CD4-positive, alpha-beta memory T cell (primary cell): ENCODE data around the gene SEPTIN7. TPM values are rescaled to one million over a fixed set of nuclear protein-coding genes. Genes with fewer than 3 reads are reported as not detected.

ENCODE experiments used
- CTCF ChIA-PET: fragments of 350-600 bp; sonication (Branson Sonifier 250); formaldehyde crosslinking; loops from one replicate; lab custom pipeline; 2021; ENCODE audit warnings: inconsistent platforms; ENCODE audit not compliant: partially characterized antibody; lab: Charles Lee
- POLR2A ChIA-PET: fragments of 350-600 bp; sonication (Branson Sonifier 250); formaldehyde crosslinking; loops from one replicate; lab custom pipeline; 2021; ENCODE audit not compliant: partially characterized antibody; lab: Charles Lee
- DNase-seq, 5 donors: peaks; one replicate each; pipeline versions ENCODE4 v3.0.0 to v3.0.0-alpha.2; 2020 to 2022; ENCODE audit warnings: mixed read lengths in 1 of 5
- H3K27ac ChIP-seq: one replicate; pipeline ENCODE4 v1.7.0; 2013; ENCODE audit warnings: low read depth, low read length
- H3K27me3 ChIP-seq: 2 replicates; pipeline ENCODE4 v1.7.0; 2013; ENCODE audit warnings: mild to moderate bottlenecking, low read length, moderate library complexity; ENCODE audit not compliant: insufficient read depth
- H3K36me3 ChIP-seq: 2 replicates; pipeline ENCODE4 v1.7.0; 2013; ENCODE audit warnings: mild to moderate bottlenecking, low read length, moderate library complexity; ENCODE audit not compliant: insufficient read depth
- H3K4me1 ChIP-seq: 2 replicates; pipeline ENCODE4 v1.7.0; 2013; ENCODE audit warnings: mild to moderate bottlenecking, low read length, moderate library complexity; ENCODE audit not compliant: insufficient read depth
- H3K4me3 ChIP-seq, 2 donors: one replicate each; pipeline ENCODE4 v1.7.0; 2013; ENCODE audit warnings: low read length in 2 of 2, mild to moderate bottlenecking in 1 of 2
- H3K9me3 ChIP-seq, 2 donors: one replicate each; pipeline ENCODE4 v1.7.0; 2013; ENCODE audit warnings: low read length in 2 of 2, control low read depth in 1 of 2; ENCODE audit not compliant: control insufficient read depth in 1 of 2
- H3K27ac Mint-ChIP-seq, 7 donors: one replicate each; pipeline ENCODE4 v1.8.0; 2020 to 2021; ENCODE audit warnings: mixed read lengths in 7 of 7, mild to moderate bottlenecking in 6 of 7, inconsistent platforms in 3 of 7, moderate library complexity in 3 of 7
- H3K27me3 Mint-ChIP-seq, 2 donors: one replicate each; pipeline ENCODE4 v1.8.0; 2020 to 2021; ENCODE audit warnings: mixed read lengths in 2 of 2
- H3K36me3 Mint-ChIP-seq, 2 donors: one replicate each; pipeline ENCODE4 v1.8.0; 2020 to 2021; ENCODE audit warnings: mixed read lengths in 2 of 2, inconsistent platforms in 1 of 2, mild to moderate bottlenecking in 1 of 2
- H3K4me1 Mint-ChIP-seq, 4 donors: one replicate each; pipeline ENCODE4 v1.8.0; 2020 to 2021; ENCODE audit warnings: mixed read lengths in 4 of 4, mild to moderate bottlenecking in 1 of 4
- H3K4me3 Mint-ChIP-seq, 8 donors: one replicate each; pipeline ENCODE4 v1.8.0; 2020 to 2021; ENCODE audit warnings: mixed read lengths in 8 of 8, mild to moderate bottlenecking in 7 of 8, moderate library complexity in 6 of 8, inconsistent platforms in 3 of 8
- H3K9me3 Mint-ChIP-seq, 8 donors: one replicate each; pipeline ENCODE4 v1.8.0; 2020 to 2021; ENCODE audit warnings: mixed read lengths in 8 of 8, mild to moderate bottlenecking in 5 of 8, inconsistent platforms in 3 of 8, moderate library complexity in 1 of 8
- intact Hi-C: fragments of 100-400 bp; cut with micrococcal nuclease; formaldehyde crosslinking; loops from one replicate; pipeline ENCODE4 v1.15.1; 2023
- polyA plus RNA-seq, 2 donors: library from polyadenylated mRNA; unstranded; fragments of 300-500 nt; fragmentation: Illumina TruSeq; gene quantifications; one replicate each; pipeline ENCODE4 v1.2.3, GENCODE V29; 2021
- total RNA-seq, 2 experiments: library from RNA; stranded (reverse); gene quantifications; one replicate each; pipeline ENCODE4 v1.2.3, GENCODE V29; 2021

The SEPTIN7 gene
- total and polyA plus RNA-seq, 4 experiments from 2014 or later, result 197 to 662 (median 390) TPM

DNA sequence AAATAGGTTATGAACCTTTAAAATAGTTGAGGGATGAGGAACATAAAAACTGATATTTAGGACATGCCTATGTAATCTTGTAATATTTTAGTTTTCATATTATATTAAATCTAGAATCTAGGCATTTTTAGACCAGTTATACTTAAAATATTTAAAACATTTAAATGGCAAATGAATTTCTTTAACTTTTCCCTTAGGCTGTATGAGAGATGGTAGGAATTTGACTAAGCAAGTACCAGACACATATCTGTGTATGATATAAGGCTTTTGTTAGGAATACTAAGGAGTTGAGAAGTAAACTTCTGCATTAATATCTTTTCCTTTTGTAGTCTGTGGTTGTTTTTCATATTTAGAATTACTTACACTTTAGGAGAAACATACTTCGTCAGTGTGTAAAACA, 25.1 kb downstream of the SEPTIN7 start:
- POLR2A ChIA-PET, result interaction anchor here (2.6 kb wide), 1 partner anchor 25 kb away, joined by 19 read pairs; the partner anchor contains the start of gene SEPTIN7
- H3K4me1 Mint-ChIP-seq, result peaks cover 28 to 38% (median 37%) of the 10 kb centered on the region in 4 donors
- no peak overlapping the region for H3K4me3 Mint-ChIP-seq
- H3K9me3 Mint-ChIP-seq, result peaks cover 0 to 8% (median 2%) of the 10 kb centered on the region in 8 donors
- H3K36me3 ChIP-seq, result no peaks in the 10 kb centered on the region
- H3K27me3 Mint-ChIP-seq, result no peaks in the 10 kb centered on the region
- DNase-seq, result no peak
- intact Hi-C loops, result no loop called here
- CTCF ChIA-PET, result no interaction called here
- peak overlapping the region in 1 of 7 donors; percentile 9 for H3K27ac Mint-ChIP-seq
- H3K36me3 Mint-ChIP-seq, result peaks cover 11 to 21% of the 10 kb centered on the region in 2 donors
- H3K27me3 ChIP-seq, result no peaks in the 10 kb centered on the region
- H3K4me3 ChIP-seq, result no peak overlapping the region
- H3K4me1 ChIP-seq, result peaks cover 70% of the 10 kb centered on the region
- H3K27ac ChIP-seq, result no peak overlapping the region
- no peaks in the 10 kb centered on the region for H3K9me3 ChIP-seq

- DNase-seq, result no peak
- Mint-ChIP-seq H3K36me3 (peaks cover 9 to 20% of the 10 kb centered on the region in 2 donors), H3K4me3 (peak overlapping the region in 1 of 8 donors; percentile 3), H3K4me1 (peaks cover 30 to 40% (median 38%) of the 10 kb centered on the region in 4 donors), H3K27me3 (no peaks in the 10 kb centered on the region), H3K27ac (no peak overlapping the region), H3K9me3 (peaks cover 0 to 4% (median 0%) of the 10 kb centered on the region in 8 donors)
- Histone ChIP-seq H3K4me3 (no peak overlapping the region), H3K9me3 (no peaks in the 10 kb centered on the region), H3K36me3 (no peaks in the 10 kb centered on the region), H3K4me1 (peaks cover 72% of the 10 kb centered on the region), H3K27me3 (no peaks in the 10 kb centered on the region), H3K27ac (no peak overlapping the region)
- POLR2A ChIA-PET, result no interaction called here
- CTCF ChIA-PET, result no interaction called here
- intact Hi-C loops, result no loop called here
Observed at GRCh38 chr7:35826751-35827150, 25.9 kb downstream of the SEPTIN7 start.

DNA sequence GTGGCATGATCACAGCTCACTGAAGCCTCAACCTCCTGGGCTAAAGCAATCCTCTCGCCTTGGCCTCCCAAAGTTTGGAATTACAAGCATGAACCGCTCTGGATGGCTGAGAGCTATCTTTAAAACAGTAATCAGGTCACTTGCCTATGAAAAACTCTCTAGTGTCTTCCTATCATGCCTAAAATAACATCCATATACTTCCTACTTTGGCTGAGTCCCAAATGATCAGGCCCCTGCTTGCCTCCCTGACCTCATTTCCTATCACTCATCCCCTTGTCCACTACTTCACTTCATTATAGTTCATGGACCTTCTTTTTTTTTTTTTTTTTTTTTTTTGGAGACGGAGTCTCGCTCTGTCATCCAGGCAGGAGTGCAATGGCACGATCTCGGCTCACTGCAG, 28.0 kb downstream of the SEPTIN7 start:
- Histone ChIP-seq H3K9me3 (no peaks in the 10 kb centered on the region), H3K27ac (no peak overlapping the region), H3K4me1 (peaks cover 60% of the 10 kb centered on the region), H3K4me3 (no peak overlapping the region), H3K27me3 (no peaks in the 10 kb centered on the region), H3K36me3 (peaks cover 11% of the 10 kb centered on the region)
- ChIA-PET POLR2A (interaction anchor here (1.1 kb wide), 1 partner anchor 28 kb away, joined by 3 read pairs; the partner anchor contains the start of gene SEPTIN7), CTCF (interaction anchor here (1.0 to 1.1 kb wide), 2 partner anchors 88 to 119 kb away, joined by 3 read pairs; no protein-coding TSS in a partner anchor)
- peaks cover 21 to 32% of the 10 kb centered on the region in 2 donors for H3K36me3 Mint-ChIP-seq
- no peaks in the 10 kb centered on the region for H3K9me3 Mint-ChIP-seq
- no peaks in the 10 kb centered on the region for H3K27me3 Mint-ChIP-seq
- no peak for DNase-seq
- intact Hi-C loops, result no loop called here
- H3K27ac Mint-ChIP-seq, result no peak overlapping the region
- peak overlapping the region in 2 of 8 donors; percentile 23 to 55 for H3K4me3 Mint-ChIP-seq
- H3K4me1 Mint-ChIP-seq, result peaks cover 32 to 59% (median 49%) of the 10 kb centered on the region in 4 donors

- POLR2A ChIA-PET, result no interaction called here
- no peaks in the 10 kb centered on the region for H3K9me3 ChIP-seq
- Mint-ChIP-seq H3K27me3 (no peaks in the 10 kb centered on the region), H3K9me3 (no peaks in the 10 kb centered on the region), H3K27ac (peak overlapping the region in 4 of 7 donors; percentile 3 to 49 (median 36)), H3K4me1 (peaks cover 44 to 79% (median 59%) of the 10 kb centered on the region in 4 donors), H3K36me3 (peaks cover 31 to 52% of the 10 kb centered on the region in 2 donors), H3K4me3 (peak overlapping the region in 2 of 8 donors; percentile 1 to 23)
- no peaks in the 10 kb centered on the region for H3K27me3 ChIP-seq
- peaks cover 54% of the 10 kb centered on the region for H3K4me1 ChIP-seq
- intact Hi-C loops, result no loop called here
- H3K36me3 ChIP-seq, result peaks cover 12% of the 10 kb centered on the region
- CTCF ChIA-PET, result interaction anchor here (1.0 to 1.1 kb wide), 2 partner anchors 29 to 76 kb away, joined by 3 to 4 read pairs; no protein-coding TSS in a partner anchor
- DNase-seq, result no peak
- no peak overlapping the region for H3K4me3 ChIP-seq
- no peak overlapping the region for H3K27ac ChIP-seq
Observed at GRCh38 chr7:35831208-35831607, 30.4 kb downstream of the SEPTIN7 start.

GRCh38 chr7:35839860-35840854, 39.3 kb downstream of the SEPTIN7 start:
- H3K9me3 Mint-ChIP-seq, result no peaks in the 10 kb centered on the region
- POLR2A ChIA-PET, result interaction anchor here (1.3 kb wide), 1 partner anchor 39 kb away, joined by 6 read pairs; the partner anchor contains the start of gene SEPTIN7
- no peak overlapping the region for H3K4me3 Mint-ChIP-seq
- no peak overlapping the region for H3K4me3 ChIP-seq
- H3K36me3 ChIP-seq, result no peaks in the 10 kb centered on the region
- H3K4me1 ChIP-seq, result peaks cover 27% of the 10 kb centered on the region
- CTCF ChIA-PET, result interaction anchor here (1.3 kb wide), 1 partner anchor 19 kb away, joined by 4 read pairs; no protein-coding TSS in a partner anchor
- no peaks in the 10 kb centered on the region for H3K27me3 ChIP-seq
- DNase-seq, result no peak
- H3K27ac ChIP-seq, result no peak overlapping the region
- H3K4me1 Mint-ChIP-seq, result peaks cover 17 to 49% (median 35%) of the 10 kb centered on the region in 4 donors
- no peaks in the 10 kb centered on the region for H3K9me3 ChIP-seq
- peaks cover 30 to 43% of the 10 kb centered on the region in 2 donors for H3K36me3 Mint-ChIP-seq
- intact Hi-C loops, result loop anchor here (5.0 kb wide), 1 partner anchor 38 kb away; the partner anchor contains the start of gene SEPTIN7
- no peaks in the 10 kb centered on the region for H3K27me3 Mint-ChIP-seq
- H3K27ac Mint-ChIP-seq, result no peak overlapping the region

- Mint-ChIP-seq H3K4me1 (peaks cover 35 to 64% (median 52%) of the 10 kb centered on the region in 4 donors), H3K27me3 (no peaks in the 10 kb centered on the region), H3K9me3 (no peaks in the 10 kb centered on the region), H3K36me3 (peaks cover 23 to 48% of the 10 kb centered on the region in 2 donors), H3K4me3 (no peak overlapping the region), H3K27ac (no peak overlapping the region)
- Histone ChIP-seq H3K4me3 (no peak overlapping the region), H3K9me3 (no peaks in the 10 kb centered on the region), H3K27ac (no peak overlapping the region), H3K4me1 (peaks cover 16% of the 10 kb centered on the region), H3K27me3 (no peaks in the 10 kb centered on the region), H3K36me3 (peaks cover 9% of the 10 kb centered on the region)
- peak in 1 of 5 donors; percentile 35 for DNase-seq
- intact Hi-C loops, result no loop called here
- ChIA-PET CTCF (interaction anchor here (1.9 kb wide), 1 partner anchor 44 kb away, joined by 4 read pairs; no protein-coding TSS in a partner anchor), POLR2A (interaction anchor here (1.6 kb wide), 1 partner anchor 10 kb away, joined by 5 read pairs; no protein-coding TSS in a partner anchor)
Observed at GRCh38 chr7:35846816-35847412, 46.1 kb downstream of the SEPTIN7 start.
